Measurements from ENCODE around the gene AGBL5.
"Not testable (repeated sequence)": the region's sequence is repeated elsewhere in the genome, so short reads cannot be mapped to it uniquely, and the experiment has no call there.

Gene AGBL5

DNA sequence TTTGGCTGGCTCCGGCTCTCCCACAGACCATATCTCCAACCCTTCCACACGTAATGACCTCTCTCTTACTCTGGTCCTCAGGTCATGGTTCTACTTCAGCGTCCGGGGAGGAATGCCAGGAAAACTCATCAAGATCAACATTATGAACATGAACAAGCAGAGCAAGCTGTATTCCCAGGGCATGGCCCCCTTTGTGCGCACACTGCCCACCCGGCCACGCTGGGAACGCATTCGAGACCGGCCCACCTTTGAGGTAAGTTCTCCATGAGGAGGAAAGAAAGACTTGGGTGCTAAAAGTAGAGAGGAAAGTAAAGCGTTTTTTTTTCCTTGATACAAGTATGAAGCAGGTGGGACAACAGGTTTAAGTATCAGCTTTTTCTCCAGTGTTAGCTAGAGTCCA is 1.9 kb downstream of the AGBL5 start:
- no peak for DNase-seq (ENCODE audit: low read depth)

GRCh38 chr2:27053776-27054175 is 2.3 kb downstream of the AGBL5 start:
- DNase-seq (ENCODE audit: low read depth) = no peak

- no peak for DNase-seq (ENCODE audit: low read depth)
These were observed 3.3 kb downstream of the AGBL5 start for GRCh38 chr2:27054721-27055120.

DNA sequence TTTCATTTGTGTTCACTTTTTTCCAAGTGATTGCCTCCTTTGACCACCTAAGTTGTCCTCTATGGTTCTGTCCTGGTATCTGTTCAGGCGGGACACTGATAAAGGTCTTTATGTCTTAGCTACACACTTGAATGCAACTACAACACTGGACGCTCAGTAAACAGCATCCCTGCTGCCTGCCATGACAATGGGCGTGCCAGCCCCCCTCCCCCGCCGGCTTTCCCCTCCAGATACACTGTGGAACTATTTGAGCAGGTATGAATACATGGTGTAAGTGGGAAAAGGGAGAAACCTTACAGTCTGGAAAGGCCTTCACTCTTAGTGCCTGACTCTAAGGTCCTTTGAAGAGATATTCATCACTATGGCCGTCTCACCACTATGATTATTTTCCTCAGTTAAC is 5.7 kb downstream of the AGBL5 start:
- no peak for DNase-seq (ENCODE audit: low read depth)

DNA sequence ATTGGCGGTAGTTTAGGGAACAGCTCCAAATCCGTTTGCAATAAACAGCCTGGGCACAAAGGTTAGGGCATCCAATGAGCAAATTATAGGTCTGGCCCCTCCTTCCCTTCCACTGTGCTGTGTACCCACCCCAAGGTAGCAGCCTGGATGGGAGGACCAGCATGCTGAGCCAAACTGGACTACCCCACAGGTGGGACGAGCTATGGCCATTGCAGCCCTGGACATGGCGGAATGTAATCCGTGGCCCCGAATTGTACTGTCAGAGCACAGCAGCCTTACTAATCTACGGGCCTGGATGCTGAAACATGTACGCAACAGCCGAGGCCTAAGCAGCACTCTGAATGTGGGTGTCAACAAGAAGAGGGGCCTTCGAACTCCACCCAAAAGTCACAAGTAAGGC is 6.7 kb downstream of the AGBL5 start:
- DNase-seq (ENCODE audit: low read depth) = no peak

DNA sequence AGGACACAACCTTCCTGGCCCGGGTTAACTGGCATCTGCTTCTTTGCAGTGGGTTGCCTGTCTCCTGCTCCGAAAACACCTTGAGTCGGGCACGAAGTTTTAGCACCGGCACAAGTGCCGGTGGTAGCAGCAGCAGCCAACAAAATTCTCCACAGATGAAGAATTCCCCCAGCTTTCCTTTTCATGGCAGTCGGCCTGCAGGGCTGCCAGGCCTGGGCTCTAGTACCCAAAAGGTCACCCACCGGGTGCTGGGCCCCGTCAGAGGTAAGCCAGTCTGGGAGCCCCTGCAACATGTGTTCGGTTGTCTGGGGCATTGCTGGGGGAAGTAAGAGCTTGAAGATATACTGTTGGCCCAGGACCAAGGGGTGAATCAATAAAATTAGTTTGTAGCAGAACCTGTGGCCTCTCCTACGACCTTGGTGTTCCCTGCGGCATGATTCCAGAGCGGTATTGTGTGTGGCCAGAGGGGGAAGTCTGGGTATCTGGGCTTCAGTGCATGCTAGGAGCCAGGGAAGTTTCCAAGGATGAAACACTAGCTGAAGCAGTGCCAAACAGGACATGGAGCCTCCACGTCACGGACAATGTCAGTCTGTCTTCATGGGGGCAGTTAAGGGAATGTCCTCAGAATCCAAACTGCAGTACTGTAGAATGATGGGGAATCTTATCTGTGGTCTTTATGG is 7.8 kb downstream of the AGBL5 start:
- no peak for DNase-seq (ENCODE audit: low read depth)

GRCh38 chr2:27060323-27060722 is 8.9 kb downstream of the AGBL5 start:
- DNase-seq (ENCODE audit: low read depth) = no peak

GRCh38 chr2:27065128-27065527 is 13.7 kb downstream of the AGBL5 start:
- no peak for DNase-seq (ENCODE audit: low read depth)

GRCh38 chr2:27067385-27067784 is 15.9 kb downstream of the AGBL5 start:
- no peak for DNase-seq (ENCODE audit: low read depth)

GRCh38 chr2:27069436-27069835 is 18.0 kb downstream of the AGBL5 start:
- DNase-seq (ENCODE audit: low read depth) = no peak

DNA sequence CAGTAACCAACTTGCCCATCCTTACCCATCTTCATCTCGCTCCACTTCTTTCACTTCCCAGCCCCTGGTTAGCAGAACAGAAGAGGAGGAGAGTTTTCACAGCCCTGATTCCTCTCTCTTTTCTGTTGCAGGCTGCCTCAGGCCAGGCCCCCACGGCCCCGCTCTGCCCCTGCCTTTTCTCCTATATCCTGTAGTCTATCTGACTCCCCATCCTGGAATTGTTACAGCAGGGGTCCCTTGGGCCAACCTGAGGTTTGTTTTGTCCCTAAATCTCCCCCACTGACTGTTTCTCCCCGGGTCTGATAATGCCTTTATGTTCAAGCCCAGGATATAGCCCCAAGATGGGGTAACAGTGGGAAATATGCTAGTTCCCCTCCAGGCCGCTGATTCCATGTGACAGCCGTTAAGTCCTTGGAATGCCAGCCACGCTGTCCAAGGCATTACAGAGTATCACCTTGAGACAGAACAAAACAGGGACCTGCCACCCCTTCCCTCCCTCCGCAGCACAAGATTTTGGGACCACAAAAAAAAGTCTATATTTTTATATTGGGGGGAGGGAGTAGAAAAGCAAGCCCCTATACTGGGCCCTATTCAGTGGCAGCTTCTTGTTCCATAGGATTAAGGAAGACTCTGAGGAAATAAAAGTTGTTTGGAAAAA is 18.6 kb downstream of the AGBL5 start:
- DNase-seq (ENCODE audit: low read depth) = no peak

DNA sequence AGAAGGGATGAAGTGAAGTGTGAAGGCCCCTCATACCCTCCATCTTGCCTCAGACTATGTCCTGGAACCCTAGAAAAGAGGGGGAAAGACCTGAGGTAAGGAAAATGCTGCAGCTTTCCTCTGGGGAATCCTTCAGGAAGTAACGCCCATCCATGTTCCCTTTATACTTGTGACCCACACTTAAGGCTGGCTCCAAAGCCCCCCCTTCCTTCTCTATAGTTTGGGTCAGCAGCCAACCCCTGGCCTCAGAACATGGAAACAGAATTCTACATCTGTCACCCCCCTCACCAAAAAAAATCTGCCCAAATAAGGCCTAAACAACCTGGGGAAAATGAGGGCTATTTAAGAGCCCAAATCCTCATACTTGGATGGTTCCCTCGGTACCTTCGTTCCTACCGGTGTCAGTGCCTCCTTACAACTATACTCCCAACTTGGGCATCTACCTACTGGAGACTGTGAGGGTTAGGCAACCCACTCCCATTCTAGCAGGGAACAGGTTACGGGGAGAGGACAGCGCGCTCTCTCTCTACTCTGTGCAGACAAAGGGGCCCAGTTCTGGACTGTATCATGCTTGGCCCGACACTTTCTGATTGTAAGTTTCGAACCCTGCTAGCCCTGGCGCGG is 19.3 kb downstream of the AGBL5 start:
- no peak for DNase-seq (ENCODE audit: low read depth)

DNA sequence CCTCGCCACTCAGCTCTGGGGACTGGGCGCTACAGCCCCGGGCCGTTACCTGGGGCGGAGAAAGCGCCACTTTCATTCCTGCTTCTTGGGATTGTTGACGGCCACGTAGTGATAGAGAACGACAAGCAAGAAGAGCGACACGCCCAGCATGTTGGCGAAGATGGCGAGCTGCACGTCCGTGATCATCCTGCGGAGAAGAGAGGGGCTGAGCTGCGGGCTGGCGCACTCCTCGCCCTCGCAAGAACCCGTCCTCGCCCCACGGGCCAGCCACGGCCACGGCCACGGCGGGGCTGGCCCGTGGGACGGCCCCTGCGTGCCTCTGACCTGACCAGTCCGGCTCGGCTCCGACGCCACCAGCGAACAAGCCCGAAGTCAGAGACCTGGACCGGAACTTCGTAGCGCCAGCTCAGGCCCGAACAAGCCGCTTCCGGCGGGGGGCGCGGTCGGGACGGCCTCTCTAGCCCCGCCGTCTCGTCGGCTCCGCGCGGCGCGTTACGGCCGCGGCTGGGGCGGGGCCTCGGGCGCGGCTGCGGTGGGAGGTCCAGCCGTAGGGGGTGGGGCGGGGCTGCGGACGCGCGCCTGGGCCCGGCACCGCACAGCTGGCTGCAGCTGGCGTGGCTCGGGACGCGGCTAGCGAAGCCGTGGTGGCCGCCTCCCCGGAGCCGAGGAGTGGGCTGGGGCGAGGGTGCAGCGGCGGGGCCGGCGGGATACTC is 20.0 kb downstream of the AGBL5 start, which contains the start of gene OST4:
TSS of gene OST4 (minus strand) at position 378 of the 713 bp plus-strand sequence.
- DNase-seq (ENCODE audit: low read depth) = peak; percentile 53

- no peak for DNase-seq (ENCODE audit: low read depth)
These were observed 20.7 kb downstream of the AGBL5 start for GRCh38 chr2:27071990-27072830.

DNA sequence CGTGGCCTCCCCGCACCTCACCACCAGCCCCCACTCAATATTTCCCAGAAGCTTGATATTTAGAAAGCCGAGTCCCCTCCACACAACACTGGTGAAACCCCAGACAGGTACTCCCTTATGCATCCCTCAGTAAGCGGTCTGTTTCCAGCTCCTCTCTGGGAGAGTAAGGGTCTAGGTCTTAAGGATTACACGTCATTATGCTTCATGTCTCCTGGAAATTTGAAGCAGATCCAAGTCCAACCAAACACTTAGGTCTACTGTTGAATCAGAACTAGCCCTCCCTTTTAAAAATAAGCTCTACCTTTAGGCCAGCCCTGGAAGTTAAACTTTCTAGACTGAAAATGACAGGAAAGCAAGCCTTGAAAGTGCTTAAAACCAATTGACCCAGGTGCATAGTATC is 21.5 kb downstream of the AGBL5 start:
- no peak for DNase-seq (ENCODE audit: low read depth)

DNA sequence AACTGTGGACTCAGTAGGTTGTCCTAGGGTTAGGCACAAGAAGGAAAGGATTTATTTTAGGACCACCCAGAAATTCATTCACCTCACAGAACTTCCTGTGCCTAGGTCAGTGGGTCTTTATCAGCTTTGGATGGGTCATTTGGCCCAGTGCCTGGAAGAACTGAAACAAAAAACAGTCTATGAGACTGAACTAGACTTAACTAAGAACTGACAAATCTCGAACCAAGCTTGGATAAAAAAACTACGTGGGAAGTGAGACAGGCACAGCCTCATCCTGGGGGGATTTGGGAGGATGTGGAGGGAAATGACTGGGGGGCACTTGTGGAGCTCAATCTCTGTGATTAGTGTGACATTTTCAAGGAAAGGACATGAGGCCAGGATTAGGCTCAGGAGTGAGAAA is 22.3 kb downstream of the AGBL5 start:
- no peak for DNase-seq (ENCODE audit: low read depth)

- no peak for DNase-seq (ENCODE audit: low read depth)
These were observed 23.5 kb downstream of the AGBL5 start for GRCh38 chr2:27074738-27075565.

DNA sequence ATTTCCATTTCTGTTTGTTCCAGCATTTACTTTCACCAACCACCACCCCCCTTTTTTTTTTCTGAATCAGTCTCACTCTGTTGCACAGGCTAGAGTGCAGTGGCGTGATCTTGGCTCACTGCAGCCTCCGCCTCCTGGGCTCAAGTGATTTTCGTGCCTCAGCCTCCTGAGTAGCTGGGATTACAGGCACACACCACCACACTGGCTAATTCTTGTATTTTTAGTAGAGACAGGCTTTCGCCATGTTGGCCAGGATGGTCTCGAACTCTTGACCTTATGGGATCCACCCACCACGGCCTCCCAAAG is 24.1 kb downstream of the AGBL5 start:
- not testable (repeated sequence) for DNase-seq (ENCODE audit: low read depth)

DNA sequence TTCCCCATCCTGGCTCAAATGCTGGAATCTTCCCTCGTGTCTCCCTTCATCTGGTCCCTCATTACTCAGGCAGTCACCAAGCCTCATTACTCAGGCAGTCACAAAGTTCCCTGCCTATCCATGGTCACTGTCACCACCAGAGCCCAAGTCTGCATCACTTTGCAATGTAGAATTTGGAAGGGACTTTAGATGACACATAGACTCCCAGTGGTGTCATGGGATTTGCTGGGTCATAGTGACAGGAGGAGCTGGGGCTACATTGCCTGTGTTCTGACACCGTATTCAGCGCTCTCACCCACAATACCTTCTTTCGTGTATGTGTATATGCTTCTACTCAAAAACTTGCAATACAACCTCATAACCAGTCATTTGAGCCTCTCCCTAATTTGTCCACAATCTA is 24.9 kb downstream of the AGBL5 start:
- DNase-seq (ENCODE audit: low read depth) = no peak

DNA sequence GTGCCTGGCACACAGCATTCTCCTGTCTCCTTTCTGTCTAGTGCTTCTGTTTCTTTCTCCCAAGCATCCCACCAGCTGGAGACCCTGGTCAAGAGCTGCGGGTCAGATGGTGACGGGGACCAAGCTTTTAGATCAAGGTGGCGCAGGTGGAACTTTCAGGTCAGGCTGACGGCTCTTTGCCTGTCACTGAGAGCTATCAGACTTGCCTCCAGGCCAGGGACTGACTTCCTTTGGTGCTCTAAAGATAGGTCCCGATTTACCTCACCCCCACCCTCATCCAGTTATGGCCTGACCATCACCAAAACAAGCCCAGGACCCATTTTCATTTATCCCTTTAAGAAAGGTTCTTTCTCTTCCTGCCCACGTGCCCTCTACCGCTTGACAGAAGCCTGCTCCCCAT is 25.8 kb downstream of the AGBL5 start:
- DNase-seq (ENCODE audit: low read depth) = no peak

All from HS-5 (cell line).